Mesenchymal stem cell (in vitro differentiated cells and primary cell): Measurements from ENCODE around the gene TBC1D22A.

Experiments
- DNase-seq: peaks from one replicate; pipeline ENCODE4 v3.0.0-alpha.2; 2013
- H2AFZ ChIP-seq: one replicate; pipeline ENCODE4 v1.6.1; 2013; ENCODE audit warnings: low read depth, mild to moderate bottlenecking, control low read depth, inconsistent platforms, low read length, moderate library complexity
- H2AK5ac ChIP-seq: 2 replicates; pipeline ENCODE4 v1.6.1; 2013; ENCODE audit warnings: low read length, moderate library complexity, mild to moderate bottlenecking, inconsistent platforms; ENCODE audit not compliant: severe bottlenecking
- H2BK120ac ChIP-seq: one replicate; pipeline ENCODE4 v1.6.1; 2013; ENCODE audit warnings: low read depth, mild to moderate bottlenecking, inconsistent platforms, low read length, moderate library complexity
- H2BK12ac ChIP-seq, 2 experiments: one replicate each; pipeline ENCODE4 v1.6.1; 2013; ENCODE audit warnings: inconsistent platforms in 2 of 2, low read length in 2 of 2, mild to moderate bottlenecking in 2 of 2, moderate library complexity in 2 of 2, control low read depth in 1 of 2
- H2BK15ac ChIP-seq: one replicate; pipeline ENCODE4 v1.6.1; 2013; ENCODE audit warnings: mild to moderate bottlenecking, low read depth, inconsistent platforms; ENCODE audit not compliant: poor library complexity, severe bottlenecking
- H2BK5ac ChIP-seq: 2 replicates; pipeline ENCODE4 v1.6.1; 2013; ENCODE audit warnings: low read depth, mild to moderate bottlenecking, low read length, control low read depth, inconsistent platforms; ENCODE audit not compliant: poor library complexity, severe bottlenecking
- H3K14ac ChIP-seq, 2 experiments: one replicate each; pipeline ENCODE4 v1.6.1; 2013; ENCODE audit warnings: inconsistent platforms in 2 of 2, low read length in 2 of 2, control low read depth in 1 of 2, mild to moderate bottlenecking in 1 of 2, moderate library complexity in 1 of 2
- H3K18ac ChIP-seq, 2 experiments: one replicate each; pipeline ENCODE4 v1.6.1; 2013; ENCODE audit warnings: inconsistent platforms in 2 of 2, low read length in 2 of 2, control low read depth in 1 of 2, low read depth in 1 of 2, mild to moderate bottlenecking in 1 of 2
- H3K23ac ChIP-seq, 2 experiments: one replicate each; pipeline ENCODE4 v1.6.1; 2013; ENCODE audit warnings: inconsistent platforms in 2 of 2, low read length in 2 of 2, mild to moderate bottlenecking in 2 of 2, moderate library complexity in 2 of 2, control low read depth in 1 of 2
- H3K27ac ChIP-seq: 2 replicates; pipeline ENCODE4 v1.5.1; 2013; ENCODE audit warnings: mild to moderate bottlenecking, moderate library complexity, low read length, control low read depth, inconsistent platforms; ENCODE audit not compliant: poor library complexity, severe bottlenecking
- H3K27me3 ChIP-seq, 2 experiments: 2 replicates each; pipeline versions ENCODE4 v1.6.1 to v1.7.0; 2013; ENCODE audit warnings: low read length in 2 of 2, mild to moderate bottlenecking in 2 of 2, moderate library complexity in 2 of 2, control low read depth in 1 of 2, inconsistent platforms in 1 of 2; ENCODE audit not compliant: control insufficient read depth in 1 of 2, insufficient read depth in 1 of 2
- H3K36me3 ChIP-seq, 2 experiments: 2 replicates each; pipeline versions ENCODE4 v1.6.1 to v1.7.0; 2013; ENCODE audit warnings: low read length in 2 of 2, control low read depth in 1 of 2, inconsistent platforms in 1 of 2, low read depth in 1 of 2, mild to moderate bottlenecking in 1 of 2; ENCODE audit not compliant: insufficient read depth in 2 of 2, control insufficient read depth in 1 of 2
- H3K4ac ChIP-seq, 2 experiments: one replicate each; pipeline ENCODE4 v1.6.1; 2013; ENCODE audit warnings: inconsistent platforms in 2 of 2, low read length in 2 of 2, mild to moderate bottlenecking in 2 of 2, moderate library complexity in 2 of 2, control low read depth in 1 of 2, low read depth in 1 of 2
- H3K4me1 ChIP-seq: 2 replicates; pipeline ENCODE4 v1.6.1; 2013; ENCODE audit warnings: low read depth, low read length, control low read depth; ENCODE audit not compliant: control insufficient read depth, insufficient read depth
- H3K4me2 ChIP-seq: 2 replicates; pipeline ENCODE4 v1.6.1; 2013; ENCODE audit warnings: low read length, mild to moderate bottlenecking, inconsistent platforms; ENCODE audit not compliant: poor library complexity, severe bottlenecking
- H3K4me3 ChIP-seq, 2 experiments: 2 replicates each; pipeline versions ENCODE4 v1.5.1 to v1.7.0; 2013; ENCODE audit warnings: low read length in 2 of 2, mild to moderate bottlenecking in 2 of 2, control low read depth in 1 of 2, low read depth in 1 of 2; ENCODE audit not compliant: insufficient read depth in 1 of 2
- H3K79me1 ChIP-seq: replicated peaks from 2 replicates; pipeline ENCODE4 v1.6.1; 2013; ENCODE audit warnings: mild to moderate bottlenecking, control low read depth, low read length, inconsistent platforms; ENCODE audit not compliant: poor library complexity, severe bottlenecking
- H3K9ac ChIP-seq: 2 replicates; pipeline ENCODE4 v1.7.0; 2013; ENCODE audit warnings: mild to moderate bottlenecking, low read length, moderate library complexity
- H3K9me3 ChIP-seq: 2 replicates; pipeline ENCODE4 v1.7.0; 2013; ENCODE audit warnings: mild to moderate bottlenecking, low read length; ENCODE audit not compliant: control insufficient read depth
- H4K8ac ChIP-seq: one replicate; pipeline ENCODE4 v1.6.1; 2013; ENCODE audit warnings: inconsistent platforms, mild to moderate bottlenecking, low read length, moderate library complexity
- H4K91ac ChIP-seq: one replicate; pipeline ENCODE4 v1.6.1; 2013; ENCODE audit warnings: mild to moderate bottlenecking, low read length, inconsistent platforms
- whole genome bisulfite sequencing: methylation state at CpG from one replicate; pipeline ENCODE4 v1.1.7; 2013; ENCODE audit warnings: mixed read lengths; 5-methylcytosine and 5-hydroxymethylcytosine counted together

Gene TBC1D22A

GRCh38 chr22:46986788-46987187 is 224.3 kb downstream of the TBC1D22A start:
- Histone ChIP-seq H2BK5ac (no peak overlapping the region), H3K9me3 (no peaks in the 10 kb centered on the region), H2BK12ac (no peak overlapping the region), H2BK15ac (no peak overlapping the region), H3K4me1 (peaks cover 10% of the 10 kb centered on the region), H3K18ac (no peak overlapping the region), H3K14ac (no peak overlapping the region), H3K9ac (no peak overlapping the region), H4K8ac (no peak overlapping the region), H3K27ac (no peak overlapping the region), H3K4ac (no peak overlapping the region), H3K27me3 (no peaks in the 10 kb centered on the region), H2BK120ac (no peak overlapping the region), H4K91ac (no peak overlapping the region), H2AFZ (no peak overlapping the region), H3K36me3 (peaks cover 9 to 22% of the 10 kb centered on the region in 2 experiments), H3K4me2 (no peak overlapping the region), H3K79me1 (peaks cover 21% of the 10 kb centered on the region), H2AK5ac (no peak overlapping the region), H3K23ac (no peak overlapping the region), H3K4me3 (no peak overlapping the region)
- 97% methylated on average over 11 of the region's 11 CpGs for WGBS
- no peak for DNase-seq

GRCh38 chr22:46990937-46991550 is 228.6 kb downstream of the TBC1D22A start:
- Histone ChIP-seq H3K9me3 (no peaks in the 10 kb centered on the region), H4K8ac (no peak overlapping the region), H3K4ac (no peak overlapping the region), H3K14ac (no peak overlapping the region), H3K27ac (no peak overlapping the region), H2BK120ac (no peak overlapping the region), H3K79me1 (peaks cover 18% of the 10 kb centered on the region), H3K27me3 (no peaks in the 10 kb centered on the region), H2BK5ac (no peak overlapping the region), H3K18ac (no peak overlapping the region), H3K4me2 (no peak overlapping the region), H3K36me3 (peaks cover 14 to 39% of the 10 kb centered on the region in 2 experiments), H2AFZ (no peak overlapping the region), H3K23ac (no peak overlapping the region), H2AK5ac (no peak overlapping the region), H2BK15ac (no peak overlapping the region), H2BK12ac (no peak overlapping the region), H3K4me3 (no peak overlapping the region), H3K4me1 (peaks cover 7% of the 10 kb centered on the region), H3K9ac (no peak overlapping the region), H4K91ac (no peak overlapping the region)
- 89% methylated on average over 12 of the region's 12 CpGs for WGBS
- no peak for DNase-seq

GRCh38 chr22:46991666-46992065 is 229.2 kb downstream of the TBC1D22A start:
- H3K36me3 ChIP-seq = peaks cover 14 to 41% of the 10 kb centered on the region in 2 experiments
- H3K4me3 ChIP-seq = no peak overlapping the region
- H3K27ac ChIP-seq = no peak overlapping the region
- WGBS = 92% methylated on average over 14 of the region's 14 CpGs
- no peak overlapping the region for H3K14ac ChIP-seq
- no peak overlapping the region for H3K4me2 ChIP-seq
- no peaks in the 10 kb centered on the region for H3K27me3 ChIP-seq
- H3K23ac ChIP-seq = no peak overlapping the region
- H2BK5ac ChIP-seq = no peak overlapping the region
- H2AFZ ChIP-seq = no peak overlapping the region
- H2BK12ac ChIP-seq = no peak overlapping the region
- DNase-seq = no peak
- no peaks in the 10 kb centered on the region for H3K9me3 ChIP-seq
- H2AK5ac ChIP-seq = no peak overlapping the region
- H3K4ac ChIP-seq = no peak overlapping the region
- H3K4me1 ChIP-seq = peaks cover 6% of the 10 kb centered on the region
- H4K91ac ChIP-seq = no peak overlapping the region
- no peak overlapping the region for H3K9ac ChIP-seq
- H3K79me1 ChIP-seq = peaks cover 22% of the 10 kb centered on the region
- H4K8ac ChIP-seq = no peak overlapping the region
- H3K18ac ChIP-seq = no peak overlapping the region
- H2BK120ac ChIP-seq = no peak overlapping the region
- no peak overlapping the region for H2BK15ac ChIP-seq

GRCh38 chr22:46992121-46992731 is 229.8 kb downstream of the TBC1D22A start:
- Histone ChIP-seq H3K18ac (no peak overlapping the region), H3K9me3 (no peaks in the 10 kb centered on the region), H3K23ac (no peak overlapping the region), H4K91ac (no peak overlapping the region), H2BK12ac (no peak overlapping the region), H3K36me3 (peaks cover 14 to 38% of the 10 kb centered on the region in 2 experiments), H4K8ac (no peak overlapping the region), H2BK15ac (no peak overlapping the region), H3K79me1 (peaks cover 19% of the 10 kb centered on the region), H2AK5ac (no peak overlapping the region), H3K4me1 (peaks cover 5% of the 10 kb centered on the region), H3K14ac (no peak overlapping the region), H2AFZ (no peak overlapping the region), H3K4me3 (no peak overlapping the region), H3K9ac (no peak overlapping the region), H3K27me3 (no peaks in the 10 kb centered on the region), H3K27ac (no peak overlapping the region), H2BK120ac (no peak overlapping the region), H3K4me2 (no peak overlapping the region), H3K4ac (no peak overlapping the region), H2BK5ac (no peak overlapping the region)
- 92% methylated on average over 25 of the region's 25 CpGs for whole genome bisulfite sequencing
- DNase-seq = no peak
